Measurements from ENCODE around the gene HSF2BP.
A peak's percentile ranks its signal among the peaks of the same experiment; 100 is the strongest.
"Not testable (repeated sequence)": the region's sequence is repeated elsewhere in the genome, so short reads cannot be mapped to it uniquely, and the experiment has no call there.

The HSF2BP gene

DNA sequence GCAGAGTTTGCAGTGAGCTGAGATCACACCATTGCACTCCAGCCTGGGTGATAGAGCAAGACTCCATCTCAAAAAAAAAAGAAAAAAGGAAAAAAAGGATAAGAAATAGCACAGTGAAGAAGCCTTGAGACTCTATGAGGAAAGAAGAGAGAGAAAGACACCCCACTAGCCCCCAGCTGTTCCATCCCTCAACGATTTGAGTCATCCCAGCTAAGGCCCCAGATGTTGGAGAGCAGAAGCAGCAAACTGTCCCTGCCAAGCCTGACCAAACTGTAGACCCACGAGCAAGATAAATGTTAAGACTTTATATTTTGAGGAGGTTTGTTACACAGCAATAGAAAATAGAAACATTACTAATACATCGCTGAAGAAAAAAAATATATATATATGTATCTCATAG lies 42.4 kb downstream of the HSF2BP start:
- not testable (repeated sequence) for DNase-seq

DNA sequence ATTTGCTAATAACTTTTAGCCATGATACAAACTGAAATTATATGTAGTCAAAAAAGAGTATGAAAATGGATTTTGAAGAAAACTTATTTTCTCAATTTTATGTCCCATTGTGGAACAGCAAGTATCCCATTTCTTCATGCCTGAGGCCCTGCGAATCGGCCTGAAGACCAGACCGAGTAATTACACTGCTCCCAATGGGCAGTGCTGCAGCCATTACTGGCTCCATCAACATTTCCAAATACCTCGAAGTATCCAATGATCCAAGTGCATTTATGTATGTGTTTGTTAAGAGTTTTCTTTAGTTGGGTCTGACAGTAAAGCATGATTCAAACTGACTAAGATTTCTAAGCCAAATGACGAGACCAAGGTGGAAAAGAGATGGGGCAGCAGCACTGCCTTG lies 44.4 kb downstream of the HSF2BP start:
- DNase-seq: no peak

DNA sequence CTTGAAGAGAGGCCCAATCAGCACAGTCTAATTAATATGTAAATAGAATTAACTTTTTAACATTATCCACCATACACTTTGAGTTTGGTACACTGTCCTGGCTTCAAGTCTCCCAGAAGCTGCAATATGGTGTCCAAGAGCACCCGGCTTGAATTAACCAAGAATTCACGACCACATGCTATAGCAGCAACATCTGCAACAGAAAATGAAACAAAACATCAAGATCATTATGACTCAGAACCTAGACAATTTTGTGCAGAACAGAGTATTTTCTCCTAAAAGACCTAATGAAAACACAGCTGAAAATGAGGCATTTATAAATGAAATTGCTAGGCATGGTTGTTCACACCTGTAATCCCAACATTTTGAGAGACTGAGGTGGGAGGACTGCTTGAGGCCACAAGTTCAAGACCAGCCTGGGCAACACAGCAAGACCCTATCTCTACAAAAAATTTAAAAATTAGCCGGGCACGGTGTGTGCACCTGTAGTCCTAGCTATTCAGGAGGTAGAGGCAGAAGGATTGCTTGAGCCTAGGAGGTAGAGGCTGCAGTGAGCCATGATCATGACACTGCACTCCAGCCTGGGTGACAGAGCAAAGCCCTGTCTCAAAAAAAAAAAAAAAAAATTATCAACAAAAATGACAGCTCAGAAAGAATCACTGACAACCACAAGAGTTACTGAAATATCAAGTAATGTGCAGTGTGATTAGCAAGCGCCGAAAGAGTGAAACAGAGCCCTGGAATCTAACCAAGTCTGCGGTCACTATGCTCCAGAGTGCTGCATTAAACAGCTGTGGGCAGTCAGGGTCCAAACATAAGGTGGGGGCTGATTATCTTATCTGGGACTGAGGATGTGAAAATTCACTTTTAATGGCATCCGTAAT lies 45.3 kb downstream of the HSF2BP start:
- DNase-seq: peak; percentile 57

DNA sequence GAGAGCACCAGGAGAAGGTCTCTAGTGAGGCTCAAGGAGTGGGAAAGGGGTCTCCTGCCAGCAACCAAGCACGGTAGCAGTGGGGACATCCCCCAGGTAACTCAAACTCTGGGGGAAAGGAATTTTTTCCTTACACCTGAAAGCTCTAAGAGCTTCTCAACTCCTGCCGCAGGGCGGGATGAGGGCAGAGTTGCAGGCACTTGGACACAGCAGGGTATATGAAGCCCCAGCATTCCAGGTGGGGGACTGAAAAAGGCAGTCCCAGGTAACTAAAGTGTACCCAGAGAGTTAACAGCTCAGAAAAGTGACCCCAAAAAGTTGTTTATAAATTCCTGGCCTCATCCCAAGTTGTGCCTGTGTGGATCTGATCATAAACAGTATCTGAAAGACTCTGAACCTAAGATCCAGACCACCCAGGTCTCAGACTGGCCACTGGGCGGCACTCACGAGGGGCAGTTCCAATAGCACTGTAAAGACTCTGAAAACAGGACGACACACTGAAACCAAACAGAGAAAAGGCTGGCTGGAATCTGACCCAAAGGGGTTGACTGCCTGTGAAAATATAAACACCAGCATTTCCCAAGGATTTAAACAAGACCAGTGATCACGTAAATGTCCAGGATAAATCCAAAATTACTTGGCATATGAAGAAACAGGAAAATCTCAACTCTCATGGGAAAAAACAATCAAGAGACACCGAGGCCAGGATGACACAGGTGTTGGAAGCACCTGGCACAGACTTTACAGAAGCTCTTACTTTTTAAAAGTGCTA lies 47.5 kb downstream of the HSF2BP start:
- DNase-seq: peak; percentile 27

DNA sequence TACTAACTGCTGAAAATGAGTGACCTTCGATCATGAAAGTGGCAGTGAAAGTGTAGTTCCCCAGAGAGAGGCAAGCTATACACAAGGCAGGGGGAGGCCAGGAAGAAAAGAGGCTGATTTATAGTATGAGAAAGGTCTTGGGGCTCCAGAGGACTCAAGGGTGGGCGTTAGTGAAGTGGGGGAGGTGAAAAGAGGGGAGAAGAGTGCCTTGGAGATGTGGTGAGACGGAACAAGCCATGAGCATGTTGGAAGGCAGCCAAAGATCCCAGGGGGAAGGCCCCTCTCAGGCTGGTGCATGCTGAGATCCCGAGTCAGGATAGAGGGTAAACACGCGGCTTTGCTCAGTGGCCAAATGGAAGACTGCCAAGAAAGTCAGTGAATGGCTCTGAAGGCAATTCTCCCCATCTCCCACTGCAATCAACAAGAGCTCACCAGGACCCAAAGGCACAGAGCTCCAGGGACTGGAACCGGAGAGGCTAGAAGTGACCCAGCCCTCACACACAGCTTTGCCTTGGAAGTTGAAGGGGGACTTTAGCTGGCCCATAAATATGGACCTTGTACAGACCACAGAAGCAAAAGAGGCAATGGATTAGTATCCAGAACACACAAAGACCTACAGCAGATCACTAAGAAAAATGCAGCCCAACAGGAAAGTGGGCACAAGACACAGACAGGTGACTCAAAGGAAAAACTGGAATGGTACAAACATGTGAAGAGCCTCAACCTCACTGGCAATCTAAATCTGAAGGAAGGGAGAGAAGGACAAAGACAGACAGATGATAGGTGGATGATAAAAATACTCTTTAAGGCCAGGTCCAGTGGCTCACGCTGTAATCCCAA lies 49.6 kb downstream of the HSF2BP start:
- DNase-seq: no peak

DNA sequence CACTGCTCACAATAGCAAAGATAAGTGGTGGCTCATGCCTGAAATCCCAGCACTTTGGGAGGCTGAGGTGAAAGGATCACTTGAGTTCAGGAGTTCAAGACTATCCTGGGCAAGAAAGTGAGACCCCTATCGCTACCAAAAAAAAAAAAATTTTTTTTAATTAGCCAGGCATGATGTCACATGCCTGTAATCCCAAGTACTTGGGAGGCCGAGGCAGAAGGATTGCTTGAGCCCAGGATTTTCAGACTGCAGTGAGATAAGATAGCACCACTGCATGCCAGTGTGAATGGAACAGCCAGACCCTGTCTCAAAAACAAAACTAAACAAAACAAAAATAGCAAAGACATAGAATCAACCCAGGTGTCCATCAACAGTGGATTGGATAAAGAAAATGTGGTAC lies 50.6 kb downstream of the HSF2BP start:
- no peak for DNase-seq

DNA sequence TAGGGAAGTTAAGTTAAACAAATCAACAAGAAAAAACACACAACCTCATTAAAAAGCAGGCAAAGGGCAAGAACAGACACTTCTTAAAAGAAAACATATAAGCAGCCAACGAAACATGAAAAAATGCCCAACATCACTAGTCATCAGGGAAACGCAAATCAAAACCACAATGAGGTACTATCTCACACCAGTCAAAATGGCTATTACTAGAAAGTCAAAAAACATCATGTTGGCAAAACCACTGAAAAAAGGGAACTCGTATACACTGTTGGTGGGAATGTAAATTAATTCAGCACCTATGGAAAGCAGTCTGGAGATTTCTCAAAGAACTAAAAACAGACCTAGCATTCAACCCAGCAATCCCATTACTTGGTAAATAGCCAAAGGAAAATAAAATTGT lies 51.1 kb downstream of the HSF2BP start:
- no peak for DNase-seq

DNA sequence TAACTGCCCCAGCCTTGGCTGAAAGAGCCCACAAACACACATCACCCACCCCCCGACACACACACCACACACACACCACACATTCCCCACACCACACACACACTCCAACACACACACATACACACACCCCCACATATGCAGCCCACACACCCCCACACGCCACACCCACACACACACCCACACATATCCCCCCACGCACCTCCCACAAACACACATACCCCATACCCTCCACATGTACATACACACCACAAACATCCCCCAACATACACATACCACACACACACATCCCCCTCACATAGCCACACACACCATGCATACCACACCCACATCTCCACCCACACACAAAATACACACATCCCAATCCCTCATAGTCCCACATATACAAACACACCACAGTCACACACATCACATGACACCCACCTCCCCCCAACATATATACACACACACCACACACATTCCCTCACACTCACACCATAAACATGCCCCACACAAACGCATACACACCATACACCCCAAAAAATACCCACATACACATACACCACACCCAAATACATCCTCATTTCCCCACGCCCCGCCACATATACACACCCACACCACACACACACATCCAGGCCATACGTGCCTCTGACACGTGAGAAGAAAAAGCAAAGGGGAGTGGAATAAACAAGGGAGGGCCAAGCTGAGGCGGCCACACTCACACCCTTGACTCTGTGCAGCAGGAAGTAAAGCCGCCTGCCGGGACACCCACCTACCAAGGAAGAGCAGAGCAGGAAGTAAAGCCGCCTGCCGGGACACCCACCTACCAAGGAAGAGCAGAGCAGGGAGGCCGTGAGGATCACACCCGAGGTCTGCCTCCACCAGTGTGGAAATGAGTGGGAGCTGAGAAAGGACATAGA lies 53.7 kb downstream of the HSF2BP start:
- DNase-seq: no peak

DNA sequence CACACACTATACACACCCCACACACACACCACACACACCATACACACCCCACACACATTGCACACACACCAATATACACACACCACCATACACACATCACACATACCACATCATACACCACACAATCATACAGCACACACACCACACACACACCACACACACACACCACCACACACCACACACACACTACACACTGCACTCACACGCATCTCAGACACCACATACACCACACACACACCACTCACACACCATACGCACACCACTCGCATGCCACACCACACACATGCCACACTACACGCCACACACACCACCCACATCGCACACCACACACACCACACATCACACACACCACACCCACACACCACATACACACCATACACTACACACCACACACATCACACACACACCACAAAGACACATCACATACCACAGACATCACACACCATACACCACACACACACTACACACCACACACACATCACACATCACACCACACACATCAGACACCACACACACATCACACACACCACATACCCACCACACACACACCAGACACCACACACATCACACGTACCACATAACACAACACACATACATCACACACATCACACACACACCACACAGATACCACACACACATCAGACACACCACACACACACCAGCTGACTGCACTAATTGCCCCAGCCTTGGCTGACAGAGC lies 54.6 kb downstream of the HSF2BP start:
- no peak for DNase-seq

DNA sequence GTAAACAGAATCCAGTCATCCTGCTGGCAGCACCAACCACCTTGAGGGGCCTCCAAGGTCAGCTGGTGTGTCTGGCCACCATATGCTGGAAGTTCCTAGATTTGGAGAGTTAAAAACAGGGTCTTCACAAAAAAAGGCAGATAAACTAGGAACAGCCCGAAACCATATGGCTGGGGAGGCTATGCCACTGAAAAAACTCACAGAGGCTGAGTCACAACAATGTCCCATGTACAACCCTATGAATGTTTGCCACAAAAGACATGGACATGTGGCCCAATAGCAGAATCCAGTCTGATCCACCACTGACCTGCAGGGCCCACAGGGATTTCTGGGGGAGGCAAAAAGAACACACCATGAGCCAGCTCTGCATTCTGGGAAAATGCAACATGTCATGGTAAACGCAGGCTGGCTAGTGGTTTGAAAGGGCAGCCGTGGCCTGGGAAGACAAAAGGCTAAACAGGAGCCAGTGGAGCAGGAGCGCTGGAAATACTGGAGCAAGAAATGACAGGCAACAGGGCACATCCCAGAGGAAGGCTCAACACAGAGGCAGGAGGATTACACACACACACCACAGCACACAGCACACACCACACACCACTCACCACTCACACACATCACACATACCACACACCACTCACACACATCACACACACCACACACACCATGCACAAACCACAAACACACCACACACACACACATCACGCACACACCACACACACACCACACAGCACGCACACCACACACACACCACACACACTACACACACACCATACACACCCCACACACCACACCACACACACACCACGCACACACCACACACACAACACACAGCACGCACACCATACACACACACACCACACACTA lies 55.4 kb downstream of the HSF2BP start:
- DNase-seq: no peak

DNA sequence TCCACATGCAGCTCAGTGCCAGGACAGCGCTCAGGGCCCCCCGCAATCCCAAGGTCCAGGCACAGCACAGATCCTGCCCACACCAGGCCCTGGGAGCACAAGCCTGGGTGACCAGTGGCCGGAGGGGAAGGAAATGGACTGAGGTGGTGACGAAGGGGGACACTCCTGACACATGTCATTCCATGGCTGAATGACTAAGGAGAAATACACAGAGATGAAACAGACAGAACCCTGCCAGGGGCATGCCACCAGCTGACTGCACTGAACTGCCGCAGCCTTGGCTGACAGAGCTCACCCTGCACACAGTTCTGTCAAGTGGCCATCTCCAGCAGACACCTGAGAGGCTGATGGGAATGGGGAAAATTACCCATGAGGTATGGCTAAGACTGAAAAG lies 56.1 kb downstream of the HSF2BP start:
- DNase-seq: no peak

DNA sequence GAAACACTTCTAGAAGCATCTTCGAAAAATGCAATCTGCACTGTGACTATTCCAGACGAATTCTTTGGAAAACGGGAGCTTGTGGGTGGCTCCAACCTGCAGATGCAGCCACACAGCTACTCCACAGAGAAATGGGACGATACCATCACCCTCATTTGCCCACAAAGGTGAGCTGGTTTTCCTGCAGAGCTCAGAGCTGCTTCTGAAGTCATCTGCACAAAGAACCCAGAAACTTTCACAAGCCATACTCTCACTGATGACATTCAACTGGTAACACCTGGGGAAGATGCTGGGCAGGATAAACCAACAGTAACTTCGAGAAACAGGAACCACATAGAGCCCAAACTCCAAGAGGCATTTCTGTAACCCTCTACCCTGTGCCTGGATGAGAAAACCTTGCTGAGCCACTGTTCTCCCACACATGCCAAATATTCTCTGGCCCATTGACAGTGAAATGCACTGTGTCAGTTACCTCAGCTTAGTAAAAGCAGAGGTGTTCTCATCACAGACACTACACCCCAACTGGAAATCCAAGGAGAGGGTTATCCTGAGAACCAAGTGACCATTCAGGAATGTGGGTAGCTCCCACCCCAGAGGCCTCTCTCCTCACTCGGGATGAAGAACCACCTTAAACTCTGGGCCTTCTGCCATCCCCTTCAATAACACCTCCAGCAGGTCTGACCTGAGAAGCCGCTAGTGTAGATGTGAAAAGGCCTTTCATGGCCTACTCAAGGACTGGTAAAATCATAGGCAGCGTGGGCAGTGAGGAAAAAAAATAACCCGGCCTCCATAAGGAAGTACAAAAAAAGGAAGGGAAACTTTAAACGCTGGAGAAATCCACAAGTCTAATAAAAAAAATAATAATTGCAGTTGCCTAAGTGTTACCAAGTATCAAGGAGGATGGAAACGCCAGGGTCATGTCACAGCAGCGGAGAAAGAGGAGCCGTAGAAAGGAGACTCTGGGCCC lies 56.7 kb downstream of the HSF2BP start:
- DNase-seq: no peak

DNA sequence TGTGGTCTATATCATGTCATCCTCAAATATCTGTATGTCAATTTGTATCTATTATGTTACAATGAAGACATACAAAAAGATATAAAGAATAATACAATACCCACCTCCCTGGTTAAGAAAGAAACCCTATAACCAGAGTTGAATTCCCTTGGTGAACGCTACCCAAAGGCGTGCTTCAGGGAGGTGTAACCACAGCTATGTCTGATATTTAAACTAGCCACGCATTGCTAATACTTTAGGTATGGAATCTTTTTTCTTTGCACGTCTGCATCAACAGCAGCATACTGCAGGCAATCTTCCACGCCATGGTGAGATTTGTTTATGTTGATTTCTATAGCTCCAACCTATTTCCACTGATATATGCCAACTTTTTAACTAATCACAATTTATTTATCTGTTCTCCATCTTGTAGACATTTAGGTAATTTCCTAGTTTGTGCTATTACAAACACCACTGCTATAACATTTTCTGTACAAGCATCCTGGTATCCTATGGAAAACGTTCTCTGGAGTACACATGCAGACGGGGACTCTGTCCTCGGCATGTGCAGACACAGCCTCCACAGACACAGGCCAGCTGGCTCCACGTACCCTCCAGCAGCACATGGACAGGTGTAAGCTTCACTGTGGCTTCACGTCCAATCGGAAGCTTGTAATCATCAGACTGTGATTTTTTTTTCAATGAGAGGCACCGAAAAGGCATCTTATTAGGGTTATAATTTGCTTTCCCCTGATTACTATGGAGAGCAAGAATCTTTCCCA lies 58.5 kb downstream of the HSF2BP start:
- no peak for DNase-seq

DNA sequence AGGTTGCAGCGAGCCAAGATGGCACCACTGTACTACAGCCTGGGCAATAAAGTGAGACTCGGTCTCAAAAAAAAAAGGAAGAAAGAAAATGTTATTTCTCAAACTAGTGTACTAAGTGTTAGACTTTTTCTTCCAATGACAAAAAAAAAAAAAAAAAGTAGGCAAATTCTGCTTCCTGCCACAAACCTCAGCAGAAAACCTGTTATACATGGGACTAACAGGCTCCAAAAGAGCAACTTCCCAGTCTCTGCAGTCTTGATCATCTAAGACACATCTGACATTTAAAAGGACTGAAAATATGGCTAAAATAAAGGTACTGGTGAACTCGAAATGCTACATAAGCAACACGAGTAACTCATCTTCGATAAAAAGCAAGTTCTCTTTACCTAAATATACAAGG lies 59.6 kb downstream of the HSF2BP start:
- DNase-seq: no peak

DNA sequence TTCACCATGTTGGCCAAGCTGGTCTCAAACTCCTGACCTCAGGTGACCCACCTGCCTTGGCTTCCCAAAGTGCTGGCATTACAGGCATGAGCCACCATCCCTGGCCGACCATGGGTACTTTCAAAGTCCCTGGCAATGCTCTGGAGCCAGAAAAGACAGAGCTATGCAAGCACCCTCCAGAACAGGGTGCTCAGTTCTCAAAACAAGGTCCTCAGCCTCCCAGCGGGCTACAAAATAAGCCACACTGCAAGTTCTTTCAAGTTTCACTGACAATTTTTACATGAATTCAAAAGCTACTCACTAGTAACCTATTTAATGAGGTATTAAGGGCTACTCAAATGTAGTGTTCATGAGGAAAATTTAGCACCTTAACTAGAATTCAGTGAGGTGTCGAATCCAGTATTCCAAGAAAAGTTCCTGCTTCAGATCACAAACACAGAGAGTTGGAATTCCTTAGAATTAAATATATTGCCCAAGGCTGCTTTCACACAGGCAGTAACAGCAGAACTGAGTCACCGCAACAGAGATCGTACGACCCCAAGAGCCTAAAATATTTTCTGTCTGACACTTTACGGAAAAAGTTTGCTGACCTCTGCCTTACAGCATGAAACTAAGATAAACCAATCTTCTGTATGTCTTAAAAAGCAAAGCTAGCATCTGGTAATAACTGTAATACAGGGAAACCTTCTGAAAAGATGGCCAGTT lies 60.7 kb downstream of the HSF2BP start:
- no peak for DNase-seq

DNA sequence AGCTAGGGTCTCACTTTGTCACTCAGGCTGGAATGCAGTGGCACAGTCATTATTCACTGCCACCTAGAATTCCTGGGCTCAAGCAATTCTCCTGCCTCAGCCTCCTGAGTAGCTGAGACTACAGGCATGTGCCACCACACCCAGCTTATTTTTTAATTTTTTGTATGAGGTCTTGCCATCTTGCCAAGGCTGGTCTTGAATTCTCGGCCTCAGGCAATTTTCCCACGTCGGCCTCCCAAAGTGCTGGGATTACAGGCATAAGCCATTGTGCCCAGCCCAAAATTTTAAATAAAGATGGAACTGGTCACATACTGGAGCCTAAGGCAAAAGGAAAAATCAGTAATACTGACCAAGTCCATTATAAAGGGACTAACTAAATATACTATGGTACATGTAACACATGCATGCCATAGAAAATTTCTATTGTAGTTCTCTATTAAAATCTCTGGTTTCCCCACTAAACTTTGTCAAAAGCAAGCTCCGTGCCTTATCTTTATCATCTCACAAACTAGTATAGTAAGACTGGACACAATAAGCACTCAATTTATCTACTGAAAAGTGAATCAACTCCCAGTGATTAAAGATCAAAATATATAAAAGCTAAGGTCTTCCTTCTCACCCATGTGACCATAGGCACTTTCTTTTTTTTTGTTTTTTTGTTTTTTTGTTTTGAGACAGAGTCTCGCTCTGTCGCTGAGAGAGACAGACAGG lies 61.6 kb downstream of the HSF2BP start:
- no peak for DNase-seq

DNA sequence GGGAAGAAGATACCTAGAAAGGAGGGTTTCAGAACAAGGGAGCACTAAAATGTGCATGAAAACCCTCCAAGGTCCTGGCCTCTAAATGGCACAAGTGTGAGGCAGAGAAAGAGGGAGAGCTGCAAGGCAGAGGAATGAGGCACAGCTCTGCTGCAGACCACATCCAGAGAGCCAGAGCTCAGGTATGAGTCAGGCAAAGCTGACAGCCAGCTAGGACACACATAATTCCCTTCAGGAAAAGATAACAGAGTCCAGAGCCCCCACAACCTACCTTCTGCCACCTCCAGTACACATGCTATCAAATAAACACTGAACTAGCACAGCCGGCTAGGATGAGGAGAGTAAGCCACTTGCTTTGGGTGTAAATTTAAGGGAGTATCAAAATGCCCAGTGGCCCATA lies 62.2 kb downstream of the HSF2BP start:
- no peak for DNase-seq

All from activated CD4-positive, alpha-beta T cell treated with anti-CD3 and anti-CD28 coated beads, Interleukin-2, Interleukin-6, amounts not matched to agents 100 ng/mL and 50 ng/mL, durations not matched to agents 16 hours and 8 hours (primary cell).